Gastrocnemius medialis (tissue), 4 donors: Measurements from ENCODE around the gene PHF21B.

Experiments
- CTCF ChIP-seq, 5 experiments: fragments of 450-650 bp in 3 of 5; fragments of 200-600 bp in 2 of 5; sonication (generic) in 2 of 5; IDR thresholded peaks in 4 of 5; conservative IDR thresholded peaks in 1 of 5; 1 replicate in 4 of 5; 2 replicates in 1 of 5; pipeline ENCODE4 v1.5.1; 2016 to 2019; ENCODE audit warnings: antibody characterized with exemption in 5 of 5, mild to moderate bottlenecking in 3 of 5, moderate library complexity in 3 of 5
- POLR2A ChIP-seq, 2 donors: fragments of 450-650 bp; IDR thresholded peaks; one replicate each; pipeline ENCODE4 v1.6.1; 2017; ENCODE audit warnings: antibody characterized with exemption in 2 of 2, mild to moderate bottlenecking in 2 of 2, moderate library complexity in 2 of 2

GRCh38 chr22:44981857-44982256 lies 27.9 kb downstream of the PHF21B start:
- TF ChIP-seq CTCF (IDR thresholded peaks at IDR 0.05 in 4 of 5, conservative IDR thresholded peaks at IDR 0.05 in 1 of 5) (no peak), POLR2A (IDR thresholded peaks at IDR 0.05) (no peak)
